ENCODE data around the gene POU5F2.

The POU5F2 gene

GRCh38 chr5:93741136-93741811 lies at the start of gene POU5F2:
POU5F2 (minus strand) TSS chr5:93741600; CDS start chr5:93741563, 37 bp downstream.
- no peak for DNase-seq (ENCODE audit: low spot score)

- no peak for DNase-seq (ENCODE audit: low spot score)
These were observed 49.0 kb upstream of the POU5F2 start for GRCh38 chr5:93790401-93790800.

- DNase-seq (ENCODE audit: low spot score), result no peak
These were observed 48.0 kb upstream of the POU5F2 start for GRCh38 chr5:93789173-93790067.

GRCh38 chr5:93787598-93787997 lies 46.2 kb upstream of the POU5F2 start:
- no peak for DNase-seq (ENCODE audit: low spot score)

GRCh38 chr5:93785475-93785874 lies 44.1 kb upstream of the POU5F2 start:
- DNase-seq (ENCODE audit: low spot score), result no peak

- no peak for DNase-seq (ENCODE audit: low spot score)
These were observed 41.6 kb upstream of the POU5F2 start for GRCh38 chr5:93782978-93783377.

- DNase-seq (ENCODE audit: low spot score), result no peak
These were observed 36.2 kb upstream of the POU5F2 start for GRCh38 chr5:93777620-93778019.

GRCh38 chr5:93756372-93756771 lies 15.0 kb upstream of the POU5F2 start:
- no peak for DNase-seq (ENCODE audit: low spot score)

GRCh38 chr5:93755716-93756115 lies 14.3 kb upstream of the POU5F2 start:
- DNase-seq (ENCODE audit: low spot score), result no peak

- no peak for DNase-seq (ENCODE audit: low spot score)
These were observed 7.5 kb upstream of the POU5F2 start for GRCh38 chr5:93748875-93749397.

GRCh38 chr5:93746406-93747056 lies 5.1 kb upstream of the POU5F2 start:
- DNase-seq (ENCODE audit: low spot score), result no peak

GRCh38 chr5:93736284-93736683 lies 5.1 kb downstream of the POU5F2 start:
- no peak for DNase-seq (ENCODE audit: low spot score)

- DNase-seq (ENCODE audit: low spot score), result no peak
These were observed 6.0 kb downstream of the POU5F2 start for GRCh38 chr5:93735378-93735777.

GRCh38 chr5:93731987-93732386 lies 9.4 kb downstream of the POU5F2 start:
- no peak for DNase-seq (ENCODE audit: low spot score)

GRCh38 chr5:93726595-93726994 lies 14.8 kb downstream of the POU5F2 start:
- DNase-seq (ENCODE audit: low spot score), result no peak

GRCh38 chr5:93724791-93725190 lies 16.6 kb downstream of the POU5F2 start:
- DNase-seq (ENCODE audit: low spot score), result no peak

GRCh38 chr5:93723681-93724080 lies 17.7 kb downstream of the POU5F2 start:
- DNase-seq (ENCODE audit: low spot score), result no peak

- no peak for DNase-seq (ENCODE audit: low spot score)
These were observed 18.4 kb downstream of the POU5F2 start for GRCh38 chr5:93723005-93723404.

- DNase-seq (ENCODE audit: low spot score), result no peak
These were observed 18.8 kb downstream of the POU5F2 start for GRCh38 chr5:93722588-93722987.

- DNase-seq (ENCODE audit: low spot score), result no peak
These were observed 19.9 kb downstream of the POU5F2 start for GRCh38 chr5:93721511-93721910.

GRCh38 chr5:93721071-93721470 lies 20.3 kb downstream of the POU5F2 start:
- no peak for DNase-seq (ENCODE audit: low spot score)

- no peak for DNase-seq (ENCODE audit: low spot score)
These were observed 24.2 kb downstream of the POU5F2 start for GRCh38 chr5:93717162-93717561.

GRCh38 chr5:93716453-93716852 lies 24.9 kb downstream of the POU5F2 start:
- DNase-seq (ENCODE audit: low spot score), result no peak
